ENCODE measurements around the gene ZNF217.

DNA sequence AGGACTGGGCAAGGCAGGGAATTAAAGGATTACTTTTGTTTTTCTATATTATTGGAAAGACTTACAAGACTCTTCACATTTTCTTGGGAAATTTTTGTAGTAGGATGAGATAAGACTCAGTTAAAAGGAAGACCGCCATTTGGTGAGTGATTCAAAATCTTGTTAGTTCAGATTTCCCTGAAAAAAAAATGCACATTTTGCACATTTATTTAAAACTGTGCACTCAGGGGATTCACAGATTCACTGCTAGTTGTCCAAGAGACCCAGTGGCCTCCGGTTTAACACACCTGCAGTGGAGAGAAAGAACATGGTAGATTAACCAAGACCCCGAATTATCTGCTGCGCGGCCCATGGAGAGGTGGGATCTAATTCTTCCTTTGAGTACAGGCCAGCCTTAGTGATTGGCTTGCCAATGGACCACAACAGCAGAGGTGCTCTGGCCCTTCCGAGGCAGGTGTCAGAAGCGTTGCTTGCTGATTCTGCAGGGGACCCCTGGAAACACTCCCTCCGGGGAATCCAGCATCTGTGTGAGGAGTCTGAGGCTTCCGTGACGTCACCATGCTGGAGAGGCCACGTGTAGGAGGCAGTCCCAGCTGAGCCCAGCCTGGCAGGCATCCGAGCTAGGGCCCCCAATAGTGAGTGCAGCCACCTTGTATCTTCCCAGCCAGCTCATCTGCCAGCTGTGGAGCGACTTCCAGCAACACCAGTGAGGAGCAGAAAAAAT is 68.9 kb downstream of the ZNF217 start:
- TF ChIP-seq, protein P1, sequence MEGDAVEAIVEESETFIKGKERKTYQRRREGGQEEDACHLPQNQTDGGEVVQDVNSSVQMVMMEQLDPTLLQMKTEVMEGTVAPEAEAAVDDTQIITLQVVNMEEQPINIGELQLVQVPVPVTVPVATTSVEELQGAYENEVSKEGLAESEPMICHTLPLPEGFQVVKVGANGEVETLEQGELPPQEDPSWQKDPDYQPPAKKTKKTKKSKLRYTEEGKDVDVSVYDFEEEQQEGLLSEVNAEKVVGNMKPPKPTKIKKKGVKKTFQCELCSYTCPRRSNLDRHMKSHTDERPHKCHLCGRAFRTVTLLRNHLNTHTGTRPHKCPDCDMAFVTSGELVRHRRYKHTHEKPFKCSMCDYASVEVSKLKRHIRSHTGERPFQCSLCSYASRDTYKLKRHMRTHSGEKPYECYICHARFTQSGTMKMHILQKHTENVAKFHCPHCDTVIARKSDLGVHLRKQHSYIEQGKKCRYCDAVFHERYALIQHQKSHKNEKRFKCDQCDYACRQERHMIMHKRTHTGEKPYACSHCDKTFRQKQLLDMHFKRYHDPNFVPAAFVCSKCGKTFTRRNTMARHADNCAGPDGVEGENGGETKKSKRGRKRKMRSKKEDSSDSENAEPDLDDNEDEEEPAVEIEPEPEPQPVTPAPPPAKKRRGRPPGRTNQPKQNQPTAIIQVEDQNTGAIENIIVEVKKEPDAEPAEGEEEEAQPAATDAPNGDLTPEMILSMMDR (IDR thresholded peaks at IDR 0.05; ENCODE audit: poor library complexity), result no peak
- TF ChIP-seq EZH2 (IDR thresholded peaks at IDR 0.05; ENCODE audit: borderline replicate concordance) (no peak), EZH2phosphoT487 (IDR thresholded peaks at IDR 0.05; ENCODE audit: low read depth, severe bottlenecking, unreplicated experiment) (no peak)

Data from hepatocyte (in vitro differentiated cells).